ENCODE data around the gene ZNF599. TPM values are rescaled to one million over a fixed set of nuclear protein-coding genes. Genes with fewer than 3 reads are reported as not detected.
"Not testable (repeated sequence)": the region's sequence is repeated elsewhere in the genome, so short reads cannot be mapped to it uniquely, and the experiment has no call there.

ZNF599 gene
- total RNA-seq, 1 donor from 2014 or later: 5.7 TPM

DNA sequence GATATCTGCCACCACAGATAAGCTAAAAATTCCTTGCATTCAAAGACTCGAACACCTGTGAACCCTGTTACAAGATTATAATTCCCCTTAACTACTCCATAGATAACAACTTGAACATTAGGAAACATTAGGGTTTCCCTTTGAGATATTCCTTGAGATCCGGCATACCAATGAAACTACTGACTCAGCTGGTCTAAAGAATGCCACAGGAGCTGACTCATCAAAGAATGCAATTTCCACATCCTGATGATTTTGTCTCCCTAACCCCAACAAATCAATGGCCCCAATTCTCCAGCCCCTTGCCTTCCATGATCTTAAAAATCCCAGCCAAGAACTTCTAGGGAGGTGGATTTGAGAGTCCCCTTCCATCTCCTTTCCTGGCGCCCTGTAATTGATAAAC is 35.6 kb upstream of the ZNF599 start:
- H3K9me3 ChIP-seq (ENCODE audit: insufficient read depth, low read depth, low read length): peaks cover 14% of the 10 kb centered on the region
- H3K9me3 Mint-ChIP-seq (ENCODE audit: unreplicated experiment): peaks cover 18% of the 10 kb centered on the region

DNA sequence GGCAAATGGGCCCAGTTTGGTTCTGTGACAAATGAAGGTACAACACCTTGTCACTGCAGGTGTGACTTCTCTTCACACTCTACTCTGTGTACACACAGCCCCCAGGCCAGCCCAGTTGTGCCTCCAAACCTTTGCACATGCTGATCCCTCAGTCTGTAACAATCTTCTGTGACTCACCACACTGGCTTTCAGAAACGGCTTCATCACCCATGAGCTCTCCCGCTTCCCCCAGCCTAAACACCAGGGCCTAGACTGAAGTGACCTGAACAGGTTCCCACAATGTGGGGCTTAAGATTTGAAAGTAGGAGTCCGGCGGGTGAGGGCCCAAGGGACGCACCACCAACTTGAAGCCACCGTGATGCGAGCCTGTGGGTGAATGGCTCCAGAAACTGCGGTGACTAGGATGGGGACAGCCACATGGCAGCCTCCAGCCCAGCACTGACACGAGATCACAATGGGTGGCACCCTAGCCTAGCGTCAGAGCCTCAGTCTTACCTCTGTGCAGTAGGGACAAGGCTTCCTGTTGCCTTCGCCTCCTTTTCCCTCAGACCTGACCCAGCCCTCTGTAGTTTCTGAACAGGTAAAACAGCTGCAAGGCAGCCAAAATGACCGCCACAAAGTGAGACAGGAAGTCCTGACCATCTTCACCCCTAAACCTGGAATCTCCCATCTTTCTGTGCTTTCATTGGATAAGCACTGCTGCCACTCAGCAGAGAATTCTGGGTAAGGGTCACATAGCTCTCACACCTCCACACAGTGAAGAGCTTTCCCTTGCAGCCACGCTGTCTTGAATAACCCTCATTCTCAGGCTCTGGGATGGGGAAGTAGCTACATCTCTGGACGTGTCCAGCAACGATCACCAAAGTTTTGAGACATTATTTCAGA is 34.2 kb upstream of the ZNF599 start:
- H3K9me3 ChIP-seq (ENCODE audit: insufficient read depth, low read depth, low read length): peaks cover 14% of the 10 kb centered on the region
- no peak overlapping the region for H3K4me3 ChIP-seq (ENCODE audit: insufficient read depth, low read depth, low read length)
- Mint-ChIP-seq H3K27ac (ENCODE audit: unreplicated experiment) (peak overlapping the region; percentile 60), H3K4me1 (ENCODE audit: low read depth, unreplicated experiment) (peaks cover 21% of the 10 kb centered on the region), H3K36me3 (ENCODE audit: low read depth, unreplicated experiment) (peaks cover 2% of the 10 kb centered on the region), H3K27me3 (ENCODE audit: low read depth, unreplicated experiment) (peaks cover 3% of the 10 kb centered on the region), H3K4me3 (ENCODE audit: unreplicated experiment) (no peak overlapping the region), H3K9me3 (ENCODE audit: unreplicated experiment) (peaks cover 21% of the 10 kb centered on the region)
- no peak for TF ChIP-seq CTCF (IDR thresholded peaks at IDR 0.05; ENCODE audit: insufficient read depth, low read depth, low read length)
- no peak for TF ChIP-seq EZH2 (IDR thresholded peaks at IDR 0.05; ENCODE audit: insufficient read depth, low read length)
- H3K36me3 ChIP-seq (ENCODE audit: insufficient read depth, low read length): no peaks in the 10 kb centered on the region
- no peak overlapping the region for H3K27ac ChIP-seq (ENCODE audit: low read depth, low read length)
- no peak for DNase-seq (ENCODE audit: low read depth)
- H3K79me2 ChIP-seq (ENCODE audit: insufficient read depth, low read length): no peaks in the 10 kb centered on the region
- H2AFZ ChIP-seq (ENCODE audit: low read depth, low read length): no peak overlapping the region
- no peaks in the 10 kb centered on the region for H3K4me1 ChIP-seq (ENCODE audit: insufficient read depth, low read length)
- no peak overlapping the region for H3K4me2 ChIP-seq (ENCODE audit: low read length)
- H3K27me3 ChIP-seq (ENCODE audit: insufficient read depth, low read length): no peaks in the 10 kb centered on the region
- H3K9ac ChIP-seq (ENCODE audit: low read length): no peak overlapping the region
- no peaks in the 10 kb centered on the region for H4K20me1 ChIP-seq (ENCODE audit: insufficient read depth, low read length)
- FAIRE-seq: no peak

More for the DNA sequence above, 35.6 kb upstream of the ZNF599 start:
- Histone ChIP-seq H4K20me1 (ENCODE audit: insufficient read depth, low read length) (no peaks in the 10 kb centered on the region), H3K4me1 (ENCODE audit: insufficient read depth, low read length) (no peaks in the 10 kb centered on the region), H3K79me2 (ENCODE audit: insufficient read depth, low read length) (no peaks in the 10 kb centered on the region), H3K27me3 (ENCODE audit: insufficient read depth, low read length) (no peaks in the 10 kb centered on the region), H3K4me3 (ENCODE audit: insufficient read depth, low read depth, low read length) (no peak overlapping the region), H3K27ac (ENCODE audit: low read depth, low read length) (no peak overlapping the region), H3K36me3 (ENCODE audit: insufficient read depth, low read length) (no peaks in the 10 kb centered on the region), H3K9ac (ENCODE audit: low read length) (no peak overlapping the region), H2AFZ (ENCODE audit: low read depth, low read length) (no peak overlapping the region), H3K4me2 (ENCODE audit: low read length) (peak overlapping the region; percentile 3)
- Mint-ChIP-seq H3K4me3 (ENCODE audit: unreplicated experiment) (no peak overlapping the region), H3K4me1 (ENCODE audit: low read depth, unreplicated experiment) (peaks cover 21% of the 10 kb centered on the region), H3K36me3 (ENCODE audit: low read depth, unreplicated experiment) (peaks cover 2% of the 10 kb centered on the region), H3K27ac (ENCODE audit: unreplicated experiment) (peak overlapping the region; percentile 67), H3K27me3 (ENCODE audit: low read depth, unreplicated experiment) (peaks cover 2% of the 10 kb centered on the region)
- FAIRE-seq (peak; percentile 50), DNase-seq (ENCODE audit: low read depth) (peak; percentile 56)
- TF ChIP-seq EZH2 (IDR thresholded peaks at IDR 0.05; ENCODE audit: insufficient read depth, low read length) (no peak), CTCF (IDR thresholded peaks at IDR 0.05; ENCODE audit: insufficient read depth, low read depth, low read length) (no peak)

GRCh38 chr19:34804115-34804514 is 31.1 kb upstream of the ZNF599 start:
- DNase-seq (ENCODE audit: low read depth) (no peak), FAIRE-seq (no peak)
- Histone ChIP-seq H3K27ac (ENCODE audit: low read depth, low read length) (no peak overlapping the region), H3K9ac (ENCODE audit: low read length) (no peak overlapping the region), H3K27me3 (ENCODE audit: insufficient read depth, low read length) (no peaks in the 10 kb centered on the region), H3K9me3 (ENCODE audit: insufficient read depth, low read depth, low read length) (peaks cover 18% of the 10 kb centered on the region), H4K20me1 (ENCODE audit: insufficient read depth, low read length) (no peaks in the 10 kb centered on the region), H3K79me2 (ENCODE audit: insufficient read depth, low read length) (no peaks in the 10 kb centered on the region), H3K36me3 (ENCODE audit: insufficient read depth, low read length) (no peaks in the 10 kb centered on the region), H2AFZ (ENCODE audit: low read depth, low read length) (no peak overlapping the region), H3K4me2 (ENCODE audit: low read length) (no peak overlapping the region), H3K4me3 (ENCODE audit: insufficient read depth, low read depth, low read length) (no peak overlapping the region), H3K4me1 (ENCODE audit: insufficient read depth, low read length) (no peaks in the 10 kb centered on the region)
- H3K4me3 Mint-ChIP-seq (ENCODE audit: unreplicated experiment): no peak overlapping the region
- peaks cover 17% of the 10 kb centered on the region for H3K9me3 Mint-ChIP-seq (ENCODE audit: unreplicated experiment)
- peaks cover 15% of the 10 kb centered on the region for H3K4me1 Mint-ChIP-seq (ENCODE audit: low read depth, unreplicated experiment)
- peaks cover 2% of the 10 kb centered on the region for H3K36me3 Mint-ChIP-seq (ENCODE audit: low read depth, unreplicated experiment)
- H3K27ac Mint-ChIP-seq (ENCODE audit: unreplicated experiment): no peak overlapping the region
- H3K27me3 Mint-ChIP-seq (ENCODE audit: low read depth, unreplicated experiment): peaks cover 3% of the 10 kb centered on the region
- TF ChIP-seq CTCF (IDR thresholded peaks at IDR 0.05; ENCODE audit: insufficient read depth, low read depth, low read length) (no peak), EZH2 (IDR thresholded peaks at IDR 0.05; ENCODE audit: insufficient read depth, low read length) (no peak)

GRCh38 chr19:34796953-34797352 is 23.9 kb upstream of the ZNF599 start:
- H3K9me3 ChIP-seq (ENCODE audit: insufficient read depth, low read depth, low read length); H3K27me3 ChIP-seq (ENCODE audit: insufficient read depth, low read length); H3K4me1 ChIP-seq (ENCODE audit: insufficient read depth, low read length); H4K20me1 ChIP-seq (ENCODE audit: insufficient read depth, low read length); H3K9me3 Mint-ChIP-seq (ENCODE audit: unreplicated experiment); H3K9ac ChIP-seq (ENCODE audit: low read length); H3K36me3 Mint-ChIP-seq (ENCODE audit: low read depth, unreplicated experiment); FAIRE-seq; H2AFZ ChIP-seq (ENCODE audit: low read depth, low read length); DNase-seq (ENCODE audit: low read depth); H3K27ac Mint-ChIP-seq (ENCODE audit: unreplicated experiment); H3K79me2 ChIP-seq (ENCODE audit: insufficient read depth, low read length); H3K4me1 Mint-ChIP-seq (ENCODE audit: low read depth, unreplicated experiment); H3K4me3 Mint-ChIP-seq (ENCODE audit: unreplicated experiment); H3K27me3 Mint-ChIP-seq (ENCODE audit: low read depth, unreplicated experiment); H3K27ac ChIP-seq (ENCODE audit: low read depth, low read length); H3K4me2 ChIP-seq (ENCODE audit: low read length); H3K36me3 ChIP-seq (ENCODE audit: insufficient read depth, low read length); H3K4me3 ChIP-seq (ENCODE audit: insufficient read depth, low read depth, low read length): not testable (repeated sequence)

Measured in astrocyte (in vitro differentiated cells and primary cell).